Stimulated activated CD4-positive, alpha-beta T cell treated with anti-CD3 and anti-CD28 coated beads, Interleukin-1b, Interleukin-23, amount 100 ng/mL, for 48 hours (primary cell): ENCODE data around the gene ASB11.
"Not testable (repeated sequence)": the region's sequence is repeated elsewhere in the genome, so short reads cannot be mapped to it uniquely, and the experiment has no call there.

Source experiments
- DNase-seq: peaks from one replicate; pipeline ENCODE4 v3.0.0-alpha.2; 2020

The ASB11 gene

DNA sequence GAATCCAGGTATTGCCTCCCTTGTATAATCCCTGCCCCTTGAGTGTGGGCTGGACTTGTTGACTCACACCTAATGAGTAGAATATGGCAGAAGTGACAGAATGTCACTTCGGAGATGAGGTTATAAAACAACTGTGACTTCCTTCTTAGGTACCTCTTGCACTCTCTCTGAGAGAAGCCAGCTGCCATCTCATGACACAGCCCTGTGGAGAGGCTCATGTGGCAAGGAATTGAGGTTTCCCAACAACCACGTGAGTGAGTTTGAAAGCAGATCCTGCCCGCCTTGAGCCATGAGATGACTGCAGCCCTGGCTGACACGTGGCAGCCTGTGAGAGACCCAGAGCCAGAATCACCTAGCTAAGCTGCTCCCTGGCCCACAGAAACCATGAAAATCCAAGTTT, 13.5 kb downstream of the ASB11 start:
- DNase-seq, result peak; percentile 41

DNA sequence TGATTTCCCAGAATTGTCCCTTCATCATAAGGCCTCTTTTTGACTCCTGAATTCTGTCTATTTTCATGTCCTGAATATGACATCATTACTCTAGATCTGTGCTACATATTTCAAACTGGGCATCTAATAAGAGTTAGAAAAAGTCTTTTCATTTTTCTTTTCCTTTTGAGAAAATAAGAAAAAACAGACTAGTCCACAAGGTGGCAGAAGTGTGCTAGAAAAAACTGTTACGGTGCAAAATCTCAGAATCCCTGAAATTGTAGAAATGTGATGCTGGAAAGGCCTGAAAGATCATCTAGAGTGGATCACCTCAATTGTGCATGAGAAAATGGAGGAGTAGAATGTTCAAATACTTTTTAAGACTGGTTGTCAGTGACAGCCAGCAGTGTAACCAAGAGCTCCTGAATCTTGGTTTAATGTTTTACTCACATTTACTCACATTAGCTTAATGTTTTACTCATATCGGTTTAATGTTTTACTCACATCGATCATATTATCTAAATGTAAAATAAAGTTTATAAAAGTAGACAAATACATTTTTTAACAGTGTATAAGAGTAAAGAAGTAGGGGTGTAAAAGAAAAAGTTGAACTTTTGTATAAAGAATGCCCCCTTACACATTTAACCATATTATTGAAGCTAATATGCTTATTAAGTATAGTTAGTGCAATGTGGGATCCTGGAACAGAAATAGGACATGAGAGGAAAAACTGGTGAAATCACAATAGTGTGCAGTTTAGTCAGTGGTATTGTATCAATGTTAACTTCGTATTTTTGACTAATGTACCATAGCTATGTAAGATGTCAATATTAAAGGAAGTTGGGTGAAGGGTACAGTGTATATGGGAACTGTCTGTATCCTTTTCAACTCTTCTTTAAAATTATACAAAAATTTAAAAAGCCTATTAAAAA, 15.2 kb downstream of the ASB11 start:
- DNase-seq, result no peak

DNA sequence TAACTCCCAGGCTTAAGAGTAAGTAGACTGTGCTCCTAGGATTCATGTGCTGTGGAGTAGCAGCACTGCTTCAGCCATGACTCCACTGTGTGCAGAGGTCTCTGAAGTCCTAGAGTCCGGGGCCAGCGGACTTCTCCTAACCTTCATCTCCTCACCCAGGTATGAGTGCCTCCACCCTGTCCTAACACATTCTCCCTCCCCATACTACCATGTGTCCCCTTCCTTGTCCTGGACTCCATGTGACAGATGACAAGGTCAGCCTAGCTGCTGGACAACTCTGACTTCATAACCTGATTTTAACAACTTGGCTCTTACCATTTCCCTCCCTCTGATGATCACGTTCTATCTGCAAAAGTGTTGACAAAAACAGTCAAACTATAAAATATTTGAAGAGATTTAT, 16.7 kb downstream of the ASB11 start:
- DNase-seq, result no peak

DNA sequence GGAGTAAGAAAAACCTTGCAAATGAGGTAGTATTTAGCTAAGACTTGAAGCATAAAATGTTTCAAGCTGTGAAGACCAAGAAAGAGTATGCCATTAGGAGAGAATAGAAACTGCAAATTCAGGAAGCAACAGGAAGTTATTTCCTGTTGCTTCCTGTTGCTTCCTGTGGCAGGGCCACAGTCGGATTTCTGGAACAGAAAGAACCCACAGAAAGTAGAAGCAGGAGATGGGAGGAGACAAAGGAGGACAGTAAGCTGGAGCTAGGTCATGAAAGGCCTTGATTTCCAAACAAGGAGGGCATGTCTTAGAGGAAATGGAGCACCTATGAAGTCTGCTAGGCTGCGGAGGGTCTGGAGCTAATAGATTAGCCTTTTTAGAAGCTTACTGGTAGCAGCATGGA, 17.2 kb downstream of the ASB11 start:
- DNase-seq, result no peak

DNA sequence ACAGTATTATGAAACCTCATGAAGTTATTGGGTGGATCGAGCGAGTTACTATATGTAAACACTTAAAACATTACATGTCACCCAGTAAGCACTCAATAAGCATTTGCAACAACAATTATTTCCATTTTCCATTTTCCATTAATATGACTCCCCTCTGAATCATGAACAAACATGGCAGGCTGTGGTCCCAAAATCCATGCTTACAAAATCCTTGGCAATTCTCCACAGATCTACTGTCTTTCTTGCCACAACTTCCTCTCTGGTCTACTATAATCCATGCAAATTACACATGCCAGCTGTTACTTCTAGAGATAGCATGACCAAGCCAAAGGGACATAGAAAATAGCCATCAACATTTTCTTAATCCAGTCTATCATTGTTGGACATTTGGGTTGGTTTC, 22.0 kb downstream of the ASB11 start:
- no peak for DNase-seq

DNA sequence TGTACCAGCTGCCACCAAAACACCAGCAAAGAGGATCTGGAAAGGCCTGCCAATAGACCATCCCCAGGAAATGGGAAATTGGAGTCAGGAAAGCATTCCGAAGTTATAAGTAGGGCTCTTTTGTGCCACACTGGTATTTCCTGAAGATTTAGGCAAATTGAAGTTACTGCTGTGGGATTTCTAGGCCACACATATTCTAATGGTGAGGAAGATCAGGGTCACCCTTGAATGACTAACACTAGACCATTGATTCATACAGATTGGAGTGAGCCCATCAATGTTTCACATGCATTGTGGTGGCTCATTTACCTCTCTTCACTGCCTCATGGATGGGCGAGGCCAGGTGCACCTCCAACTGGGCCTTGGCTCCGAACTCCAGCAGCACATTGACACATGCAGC, 22.6 kb downstream of the ASB11 start:
- DNase-seq, result no peak

DNA sequence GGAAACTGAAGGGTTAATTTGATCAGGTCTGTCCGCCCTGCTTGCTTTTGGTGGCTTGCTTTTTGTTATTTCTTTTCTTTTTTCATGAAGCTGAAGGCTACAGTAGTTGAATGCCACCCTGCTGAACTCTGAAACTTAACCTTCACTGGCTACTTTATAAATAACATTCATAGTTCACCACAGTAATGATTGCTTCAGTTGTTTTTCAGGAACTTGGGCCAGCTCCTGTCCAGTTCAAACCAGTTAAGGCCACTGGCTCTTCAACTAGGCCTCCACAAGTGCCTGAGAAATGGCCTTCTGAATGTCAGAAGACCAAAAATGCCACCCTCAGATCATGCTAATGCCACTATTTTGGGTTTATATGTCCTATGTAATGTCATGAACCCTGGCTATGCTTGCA, 37.8 kb downstream of the ASB11 start:
- DNase-seq, result no peak

DNA sequence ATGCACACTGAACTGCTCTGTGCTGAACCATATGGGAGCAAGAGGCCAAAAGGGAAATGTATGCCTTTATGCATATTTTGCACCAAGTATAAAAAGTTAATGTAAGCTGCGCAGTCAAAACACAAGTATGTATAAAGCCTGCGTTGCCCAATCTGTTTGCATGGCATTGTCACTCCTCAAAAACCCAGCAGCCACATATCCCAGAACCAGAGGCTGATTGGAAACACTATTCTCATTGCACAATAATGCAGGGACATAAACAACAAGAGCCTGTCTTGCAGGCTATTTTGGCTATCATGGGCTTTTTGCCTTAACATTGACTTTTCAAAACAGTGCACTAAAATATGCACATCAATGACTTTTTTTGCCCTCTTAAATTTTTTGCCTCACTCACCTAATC, 40.5 kb downstream of the ASB11 start:
- DNase-seq, result no peak

DNA sequence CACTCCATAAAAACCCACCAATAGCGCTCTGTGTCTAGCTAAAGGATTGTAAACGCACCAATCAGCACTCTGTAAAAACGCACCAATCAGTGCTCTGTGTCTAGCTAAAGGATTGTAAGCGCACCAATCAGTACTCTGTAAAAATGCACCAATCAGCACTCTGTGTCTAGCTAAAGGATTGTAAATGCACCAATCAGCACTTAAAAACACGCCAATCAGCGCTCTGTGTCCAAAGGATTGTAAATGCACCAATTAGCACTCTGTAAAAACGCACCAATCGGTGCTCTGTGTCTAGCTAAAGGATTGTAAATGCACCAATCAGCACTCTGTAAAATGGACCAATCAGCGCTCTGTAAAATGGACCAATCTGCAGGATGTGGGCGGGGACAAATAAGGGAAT, 42.2 kb downstream of the ASB11 start:
- not testable (repeated sequence) for DNase-seq

DNA sequence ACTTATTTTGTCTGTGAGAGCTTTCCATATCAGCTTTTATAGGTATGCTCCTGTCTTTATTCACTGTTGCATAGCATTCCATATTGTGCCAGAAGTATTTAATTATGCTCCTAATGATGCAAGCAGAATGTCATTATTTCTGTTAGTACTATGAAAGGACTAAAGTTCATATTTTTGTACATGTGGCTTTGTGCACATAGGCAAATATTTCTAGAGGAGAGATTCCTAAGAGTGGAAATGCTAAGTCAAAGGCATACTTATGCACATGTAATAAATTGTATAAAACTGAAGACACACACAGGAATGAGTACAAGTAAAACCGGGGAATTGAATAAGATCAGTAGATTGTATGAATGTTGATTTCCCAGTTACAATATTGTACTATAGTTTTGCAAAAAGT, 43.7 kb downstream of the ASB11 start:
- DNase-seq, result no peak

DNA sequence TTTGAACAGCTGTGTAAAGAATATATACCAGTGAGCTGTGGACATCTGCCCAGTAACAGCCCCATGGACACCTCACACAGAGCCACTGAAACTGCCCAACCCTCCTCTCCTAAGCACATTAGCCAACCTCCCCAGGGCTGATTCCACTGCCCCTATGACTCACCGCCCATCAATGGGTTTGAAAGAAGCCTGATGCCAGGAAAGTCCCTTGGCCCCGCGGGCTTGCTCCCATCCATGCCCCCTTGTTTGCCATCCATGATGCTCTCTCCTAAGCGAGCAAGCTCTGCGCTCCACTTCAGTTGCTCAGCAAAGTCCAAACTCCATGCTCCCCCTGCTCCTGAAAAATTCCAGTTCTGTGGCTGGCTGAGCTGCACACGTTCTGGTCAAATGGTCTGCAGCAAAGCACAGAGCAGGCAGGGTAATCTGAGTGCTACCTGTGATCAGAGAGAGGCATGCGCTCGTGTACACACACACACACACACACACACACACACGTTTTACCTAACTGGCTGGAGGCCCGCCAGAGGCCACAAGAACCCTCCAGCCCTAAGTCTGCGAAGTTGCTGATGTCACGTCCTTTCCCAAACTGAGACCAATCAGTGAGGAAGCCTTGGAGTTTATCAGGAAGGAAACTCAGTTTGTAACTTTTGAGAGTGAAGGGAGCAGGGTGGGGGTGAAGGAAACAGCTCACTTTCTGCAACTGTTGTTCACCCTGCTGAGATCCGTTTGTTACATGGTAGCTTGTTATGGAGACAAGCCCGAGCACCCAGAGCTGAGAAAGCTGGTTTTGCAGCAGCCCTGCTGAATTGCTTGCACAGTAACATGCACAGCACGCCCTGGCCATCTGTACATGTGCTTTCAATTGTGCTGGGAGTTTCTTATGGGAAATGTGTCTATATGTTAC, 45.6 kb downstream of the ASB11 start, which contains the start of gene ASB9:
Gene ASB9, minus strand, starts transcription at position 466 of the 904 bp plus-strand sequence. Its CDS starts 209 bp downstream, at position 257.
- peak; percentile 2 for DNase-seq

DNA sequence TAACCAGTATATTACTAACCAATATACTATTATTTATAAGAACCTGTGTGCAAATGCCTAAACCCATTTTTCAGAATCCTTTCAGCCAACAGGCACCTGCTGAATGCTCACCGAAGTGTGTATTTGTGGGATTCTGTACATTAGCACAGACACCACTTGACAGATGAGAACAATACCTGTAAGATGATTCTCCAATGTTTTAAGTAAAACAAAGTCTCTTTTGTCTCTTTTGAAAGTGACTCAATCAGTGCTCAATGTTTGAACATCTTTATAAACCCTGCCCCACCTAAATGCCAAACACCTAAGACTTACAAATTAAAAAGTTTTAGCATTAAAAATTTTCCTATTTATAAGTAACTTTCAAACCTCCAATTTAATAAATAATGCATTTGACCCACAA, 46.3 kb downstream of the ASB11 start:
- DNase-seq, result no peak

DNA sequence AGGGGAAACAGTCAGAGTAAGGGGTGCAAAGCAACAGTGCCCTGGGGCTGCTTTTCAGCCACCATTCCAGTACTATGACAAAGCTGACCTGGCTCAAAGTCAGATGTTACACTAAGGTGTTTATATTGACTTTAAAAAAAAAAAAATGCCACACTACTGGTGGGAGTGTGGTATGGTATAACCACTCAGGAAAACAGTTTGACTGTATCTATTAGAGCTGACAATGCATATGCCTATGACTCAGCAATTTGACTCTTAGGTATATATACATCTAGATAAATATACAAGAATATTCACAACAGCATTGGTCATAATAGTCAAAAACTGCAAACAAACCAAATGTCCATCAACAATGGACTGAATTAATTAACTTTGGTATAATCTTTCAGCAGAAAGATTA, 60.6 kb downstream of the ASB11 start:
- DNase-seq, result no peak

DNA sequence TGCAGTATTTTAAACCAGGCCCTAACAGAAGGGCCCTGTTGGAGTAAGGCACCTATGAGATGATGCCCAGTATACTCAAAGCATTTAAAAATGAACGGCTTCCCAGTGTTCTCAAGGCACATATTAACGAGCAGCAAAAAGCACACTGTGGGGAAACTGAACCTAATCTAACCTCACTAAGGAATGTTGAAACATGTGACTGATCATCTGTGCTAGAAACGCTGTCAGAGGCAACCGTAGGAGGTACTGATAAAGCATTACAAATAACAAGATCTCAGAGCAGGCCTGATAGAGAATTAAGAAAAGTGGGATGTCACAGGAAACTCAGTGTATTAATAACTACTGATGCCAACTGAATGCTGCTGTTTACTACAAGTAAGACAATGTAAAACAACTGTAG, 69.5 kb downstream of the ASB11 start:
- DNase-seq, result no peak

DNA sequence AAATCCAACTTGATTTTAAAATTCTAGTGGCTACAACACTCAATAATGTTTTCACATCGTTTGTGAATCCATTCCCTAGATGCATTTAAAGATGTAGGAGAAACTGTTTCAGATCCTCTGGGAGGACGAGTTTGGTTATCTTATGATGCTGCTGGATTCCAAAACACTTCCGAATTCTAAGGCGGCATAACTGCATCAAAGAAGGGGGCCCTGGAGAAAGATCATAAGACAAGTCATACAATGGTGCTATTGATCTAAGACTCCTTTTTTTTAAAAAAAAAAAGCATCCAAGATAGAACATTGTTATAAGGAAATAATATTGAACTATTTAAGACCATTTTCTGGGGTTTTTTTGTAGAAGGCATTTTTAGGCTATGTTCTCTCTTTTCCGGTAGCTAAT, 71.0 kb downstream of the ASB11 start:
- no peak for DNase-seq

DNA sequence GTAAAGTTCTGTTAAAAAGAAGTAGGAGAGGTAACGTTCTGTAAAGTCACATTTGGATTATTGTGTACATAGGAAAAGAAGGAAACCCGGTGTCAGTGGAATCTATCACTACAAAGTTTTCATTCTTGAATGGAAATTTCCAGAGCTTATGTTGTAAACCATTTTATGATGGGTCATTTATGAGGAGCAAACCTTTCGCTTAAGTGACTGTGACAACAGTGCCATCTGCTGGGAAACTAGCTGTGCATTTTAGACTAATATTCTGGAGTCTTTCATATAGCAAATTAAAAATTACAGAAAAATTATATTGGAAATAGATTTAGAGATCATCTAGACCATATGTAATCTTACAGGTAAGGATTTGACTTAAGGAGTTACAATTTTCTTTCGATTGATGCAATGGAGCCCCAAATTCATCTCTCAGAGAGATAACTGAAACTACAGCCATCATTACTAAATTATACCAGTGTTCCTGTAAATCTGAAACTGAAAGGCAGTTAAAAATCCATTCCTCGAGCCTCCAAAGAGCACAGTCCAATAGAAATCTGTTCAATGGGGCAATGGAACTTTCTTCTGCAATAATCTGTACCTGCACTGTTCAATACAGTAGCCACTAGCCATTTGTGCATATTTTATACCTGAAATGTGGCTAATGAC, 72.4 kb downstream of the ASB11 start:
- DNase-seq, result peak; percentile 18

DNA sequence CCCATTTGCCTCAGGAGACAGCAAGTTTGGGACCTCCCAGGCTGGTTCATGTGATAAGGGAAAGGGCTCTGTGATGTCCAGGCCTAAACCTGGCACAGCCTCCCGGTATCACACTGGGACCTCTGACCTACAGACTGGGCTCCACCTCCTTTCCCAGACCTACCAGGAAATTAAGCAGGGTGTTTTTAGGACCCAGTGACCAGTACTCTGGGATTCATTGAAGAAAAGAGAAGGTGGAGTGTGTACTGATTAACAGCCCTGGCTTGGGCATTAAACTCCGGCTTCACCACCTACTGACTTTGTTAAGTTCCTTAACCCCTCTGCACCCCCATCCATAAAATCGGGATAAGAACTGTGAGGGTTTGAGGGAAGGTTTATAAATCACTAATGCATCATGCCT, 74.1 kb downstream of the ASB11 start:
- DNase-seq, result no peak

DNA sequence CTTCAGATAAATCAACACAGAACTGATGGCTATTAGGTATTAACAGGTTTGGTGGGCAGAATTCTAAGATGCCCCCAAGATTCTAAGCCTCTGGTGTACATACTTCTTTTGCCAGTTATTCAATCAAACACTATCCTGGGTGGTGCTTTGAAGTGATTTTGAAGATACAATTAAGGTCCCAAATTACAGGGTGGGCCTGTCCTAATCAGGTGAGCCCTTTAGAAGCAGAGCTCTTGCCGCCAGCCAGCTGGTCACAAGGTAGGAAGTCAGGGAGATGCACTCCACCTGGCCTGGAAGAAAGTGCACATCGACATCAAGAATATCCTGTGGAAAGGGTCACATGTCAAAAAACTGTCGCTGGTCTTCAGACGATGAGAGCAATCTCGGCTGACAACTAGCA, 75.0 kb downstream of the ASB11 start:
- no peak for DNase-seq

DNA sequence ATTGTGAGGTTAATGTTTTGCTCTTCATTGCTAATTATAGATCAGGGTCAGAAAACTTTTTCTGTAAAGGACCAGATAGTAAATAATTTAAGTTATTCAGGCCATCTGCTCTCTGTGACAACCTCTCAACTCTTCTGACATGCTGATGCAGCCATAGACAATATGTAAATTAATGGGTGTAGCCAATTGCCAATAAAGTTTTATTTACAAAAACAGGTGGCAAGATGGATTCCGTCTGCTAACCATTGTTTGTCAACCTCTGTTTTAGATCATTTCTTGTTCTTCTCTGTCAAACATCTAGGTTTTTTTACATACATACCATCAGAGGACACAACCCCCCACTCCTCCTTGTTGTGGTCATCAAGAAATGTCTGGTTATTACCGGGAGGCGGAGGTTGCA, 79.3 kb downstream of the ASB11 start:
- DNase-seq, result no peak

DNA sequence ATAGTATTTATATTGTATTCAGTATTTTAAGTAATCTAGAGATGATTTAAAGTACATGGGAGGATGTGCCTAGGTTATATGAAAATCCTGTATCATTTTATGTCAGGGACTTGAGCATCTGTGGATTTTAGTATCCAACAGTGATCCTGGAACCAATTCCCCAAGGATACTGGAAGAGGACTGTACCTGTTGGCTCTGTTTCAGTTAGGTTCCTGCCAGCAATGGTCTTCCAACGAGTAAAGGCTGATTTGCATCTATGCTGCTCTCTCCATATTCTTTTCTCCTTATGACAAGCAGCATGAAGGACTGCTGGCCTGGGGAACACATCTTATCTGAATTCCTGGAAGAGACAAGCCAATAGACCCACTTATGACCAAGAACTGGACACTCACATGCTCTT, 80.4 kb downstream of the ASB11 start:
- DNase-seq, result no peak

DNA sequence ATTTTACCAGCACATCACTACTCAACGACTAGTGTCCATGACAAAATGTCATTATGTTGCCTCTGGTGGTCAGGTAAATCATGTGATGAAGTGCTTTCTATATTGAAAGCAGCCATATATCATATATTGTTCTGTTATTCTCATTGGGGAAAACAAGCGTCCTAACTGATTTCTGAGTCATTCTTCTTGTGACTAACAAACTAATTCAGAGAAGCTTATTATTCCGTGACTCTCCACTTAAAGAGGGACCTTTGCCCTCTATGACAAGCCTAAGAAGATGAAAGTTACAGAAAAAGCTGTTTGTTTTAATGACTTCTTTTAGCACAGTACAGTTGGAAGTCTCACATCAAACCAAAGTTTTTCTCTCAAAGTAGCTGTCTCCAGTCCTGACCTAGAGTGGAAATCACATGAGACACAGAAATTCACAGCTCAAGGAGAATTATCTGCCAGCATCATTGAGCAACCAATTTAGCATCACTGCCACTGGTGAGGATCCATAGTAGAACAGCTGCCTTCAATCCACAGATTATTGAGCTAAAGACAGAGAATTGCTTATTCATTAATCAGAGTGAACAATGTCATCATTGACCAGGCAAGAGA, 81.9 kb downstream of the ASB11 start:
- no peak for DNase-seq
